ENCODE results near the gene NAA80. TPM values are rescaled to one million over a fixed set of nuclear protein-coding genes. Genes with fewer than 3 reads are reported as not detected.
A peak's percentile ranks its signal among the peaks of the same experiment; 100 is the strongest.

Gene NAA80
- total and polyA plus RNA-seq, 2 of the 13 experiments (the other 11 are each of a cell fraction or from before 2014, with no cell fraction given) = 3.4 to 8.7 TPM

GRCh38 chr3:50256978-50257890 lies 42.0 kb downstream of the NAA80 start (continued):
- TF ChIP-seq E2F1 (CRISPR knock-in tag; IDR thresholded peaks at IDR 0.05) (no peak), ZFX (CRISPR knock-in tag; IDR thresholded peaks at IDR 0.05; ENCODE audit: low read depth) (peak; percentile 13; the same call in 1 of the 2 replicates)

GRCh38 chr3:50255251-50255615 lies 44.0 kb downstream of the NAA80 start:
- Histone ChIP-seq H3K27me3 (ENCODE audit: control insufficient read depth in 1 of 2, insufficient read depth in 2 of 2, low read length in 2 of 2) (no peaks in the 10 kb centered on the region), H4K20me1 (ENCODE audit: insufficient read depth, low read length) (no peaks in the 10 kb centered on the region), H3K36me3 (replicated peaks in 1 of 2; ENCODE audit: control insufficient read depth in 1 of 2, insufficient read depth in 2 of 2, low read length in 2 of 2) (peaks cover 16 to 34% of the 10 kb centered on the region in 2 experiments), H3K4me2 (ENCODE audit: low read depth, low read length) (no peak overlapping the region), H3K9me3 (ENCODE audit: low read length) (no peaks in the 10 kb centered on the region), H3K79me2 (ENCODE audit: insufficient read depth, low read length) (no peaks in the 10 kb centered on the region), H3K9ac (ENCODE audit: insufficient read depth, low read depth, low read length) (no peak overlapping the region), H2AFZ (ENCODE audit: low read length) (no peak overlapping the region), H3K27ac (ENCODE audit: extremely low read length, insufficient read depth, low read length) (no peak overlapping the region), H3K4me1 (ENCODE audit: insufficient read depth, low read length) (peaks cover 17% of the 10 kb centered on the region), H3K4me3 (replicated peaks in 1 of 3; ENCODE audit: insufficient read depth in 1 of 3, low read depth in 2 of 3, low read length in 3 of 3) (no peak overlapping the region)
- no peak for FAIRE-seq
- in situ Hi-C loops (cut with HindIII; ENCODE audit: extremely low pct_ligation_motif_present, low pct_unique_long_range_greater_than_20kb) (no loop called here), intact Hi-C loops (cut with micrococcal nuclease; ENCODE audit: unreplicated experiment) (no loop called here)
- 93% methylated on average over 9 of the region's 9 CpGs for whole genome bisulfite sequencing (ENCODE audit: low lambda C conversion rate)
- TF ChIP-seq JUNB (CRISPR knock-in tag; IDR thresholded peaks at IDR 0.05; ENCODE audit: borderline replicate concordance) = no peak
- no peak for TF ChIP-seq HNF4G (IDR thresholded peaks at IDR 0.05; ENCODE audit: borderline replicate concordance, low read depth, low read length)
- TF ChIP-seq HNF4G (CRISPR knock-in tag; IDR thresholded peaks at IDR 0.05; ENCODE audit: borderline replicate concordance, low read depth) = no peak
- TF ChIP-seq ZMAT3 (CRISPR knock-in tag; conservative IDR thresholded peaks at IDR 0.05) = no peak
- ChIA-PET CTCF (ENCODE audit: low intra/inter-chr PET ratio, low total read pairs) (no interaction called here), POLR2A (interaction anchor here (0.8 to 1.7 kb wide), 2 partner anchors 20 to 59 kb away, joined by 3 to 6 read pairs; partner anchors contain the start of gene GNAI2)
- no peak for ATAC-seq
- no TSS peak for BruUV-seq (replicated peaks)
- DNase-seq (ENCODE audit: low spot score) = no peak
